NCI-H2196 treated with DMSO at 0.1 percent for 48 hours (cell line): ENCODE results near the gene SUSD1.

Experiments used
- DNase-seq: peaks from one replicate; lab custom pipeline; 2025; ENCODE audit not compliant: unreplicated experiment; lab: John Stamatoyannopoulos, UW

The SUSD1 gene

GRCh38 chr9:112044881-112045280 lies 130.2 kb downstream of the SUSD1 start:
- DNase-seq, result no peak

GRCh38 chr9:112044186-112044585 lies 130.9 kb downstream of the SUSD1 start:
- DNase-seq, result no peak

GRCh38 chr9:112043423-112043822 lies 131.7 kb downstream of the SUSD1 start:
- DNase-seq, result no peak

- DNase-seq, result no peak
These were observed 132.3 kb downstream of the SUSD1 start for GRCh38 chr9:112042769-112043168.

- no peak for DNase-seq
These were observed 132.9 kb downstream of the SUSD1 start for GRCh38 chr9:112042244-112042638.

- no peak for DNase-seq
These were observed 133.4 kb downstream of the SUSD1 start for GRCh38 chr9:112041536-112042243.

GRCh38 chr9:112041199-112041535 lies 133.9 kb downstream of the SUSD1 start:
- no peak for DNase-seq

GRCh38 chr9:112038017-112038408 lies 137.1 kb downstream of the SUSD1 start:
- DNase-seq, result no peak

GRCh38 chr9:112037281-112038016 lies 137.6 kb downstream of the SUSD1 start:
- DNase-seq, result no peak

GRCh38 chr9:112035166-112035826 lies 139.8 kb downstream of the SUSD1 start:
- no peak for DNase-seq

GRCh38 chr9:112034216-112034611 lies 140.9 kb downstream of the SUSD1 start:
- DNase-seq, result no peak

- no peak for DNase-seq
These were observed 141.6 kb downstream of the SUSD1 start for GRCh38 chr9:112033237-112034215.

- DNase-seq, result no peak
These were observed 142.4 kb downstream of the SUSD1 start for GRCh38 chr9:112032743-112033142.

GRCh38 chr9:112032009-112032408 lies 143.1 kb downstream of the SUSD1 start:
- no peak for DNase-seq

GRCh38 chr9:112031400-112031799 lies 143.7 kb downstream of the SUSD1 start:
- no peak for DNase-seq

GRCh38 chr9:112029921-112030444 lies 145.1 kb downstream of the SUSD1 start:
- DNase-seq, result no peak

GRCh38 chr9:112028242-112029221 lies 146.6 kb downstream of the SUSD1 start:
- no peak for DNase-seq

GRCh38 chr9:112025850-112026249 lies 149.2 kb downstream of the SUSD1 start:
- no peak for DNase-seq

- DNase-seq, result no peak
These were observed 153.4 kb downstream of the SUSD1 start for GRCh38 chr9:112021742-112022141.
